Stimulated activated naive CD4-positive, alpha-beta T cell (primary cell): Measurements from ENCODE around the gene ARIH1.
"Not testable (repeated sequence)": the region's sequence is repeated elsewhere in the genome, so short reads cannot be mapped to it uniquely, and the experiment has no call there.

Source experiments
- DNase-seq, 6 experiments: peaks; one replicate each; lab custom pipeline; 2025; lab: John Stamatoyannopoulos, UW

The ARIH1 gene

DNA sequence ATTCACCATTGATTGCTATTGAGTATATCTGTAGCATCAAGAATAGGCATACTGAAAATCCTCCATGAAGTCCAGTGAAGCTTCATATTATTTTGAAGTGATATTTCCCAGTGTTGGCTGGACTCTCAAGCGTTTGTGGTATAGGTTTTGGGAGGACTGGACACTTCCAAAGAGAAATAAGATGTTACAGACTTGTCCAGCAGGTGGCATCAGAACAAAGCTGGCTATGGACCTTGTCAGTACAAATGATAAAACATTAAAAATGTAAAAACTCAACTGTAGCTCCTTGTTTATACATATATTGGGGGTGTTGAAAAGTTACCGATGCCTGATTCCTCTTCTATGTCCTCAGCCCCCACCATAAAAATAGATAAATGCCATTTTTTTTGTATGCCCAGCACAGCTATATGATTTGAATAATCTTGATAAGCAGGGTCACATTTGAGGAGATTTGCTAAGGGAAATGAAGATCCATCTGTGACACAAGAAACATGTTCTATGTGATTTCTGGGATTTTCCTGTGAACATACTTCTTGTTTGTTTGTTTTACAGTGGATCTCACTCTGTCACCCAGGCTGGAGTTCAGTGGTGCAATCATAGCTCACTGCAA is 125.8 kb downstream of the ARIH1 start:
- peak in 2 of 6 experiments; percentile 15 to 23 for DNase-seq

DNA sequence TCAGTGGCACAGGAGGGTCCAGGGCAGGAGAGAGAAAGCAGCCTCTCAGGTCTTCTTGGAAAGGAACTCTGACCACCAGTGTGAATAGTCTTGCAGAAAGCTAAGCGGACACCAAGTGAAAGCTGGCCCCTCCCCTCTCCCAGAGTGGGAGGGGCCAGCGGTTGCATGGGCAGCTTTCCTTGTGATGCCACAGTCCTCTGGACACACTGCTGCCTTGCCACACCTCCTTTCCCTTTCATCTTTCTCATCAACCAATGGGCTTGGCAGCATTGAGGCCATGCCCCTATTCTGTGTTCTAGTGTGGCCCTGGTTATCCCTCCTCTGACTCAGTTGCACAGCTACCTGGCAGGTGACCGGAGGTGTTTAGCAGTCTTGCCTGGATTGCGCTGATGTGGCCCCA is 130.7 kb downstream of the ARIH1 start:
- no peak for DNase-seq

DNA sequence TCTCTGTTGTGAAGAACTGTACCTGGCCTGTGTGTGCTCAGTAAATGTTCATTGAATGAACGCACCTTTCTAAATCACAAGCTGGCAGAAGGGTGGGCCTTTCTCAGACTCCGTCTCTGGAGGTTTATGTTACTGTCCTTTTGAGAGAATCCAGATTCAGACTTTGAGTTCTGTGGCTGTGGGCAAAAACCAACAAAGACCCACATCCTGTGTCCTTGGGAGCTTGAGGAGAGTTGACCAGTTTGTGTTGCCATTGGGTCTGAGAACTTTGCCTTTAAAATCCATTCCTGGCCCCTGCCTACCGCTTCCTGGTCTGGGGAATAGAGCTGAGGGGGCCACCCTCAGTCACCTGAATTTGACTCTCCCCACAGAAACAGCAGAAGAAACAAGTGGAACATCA is 134.0 kb downstream of the ARIH1 start:
- DNase-seq, result not testable (repeated sequence)

DNA sequence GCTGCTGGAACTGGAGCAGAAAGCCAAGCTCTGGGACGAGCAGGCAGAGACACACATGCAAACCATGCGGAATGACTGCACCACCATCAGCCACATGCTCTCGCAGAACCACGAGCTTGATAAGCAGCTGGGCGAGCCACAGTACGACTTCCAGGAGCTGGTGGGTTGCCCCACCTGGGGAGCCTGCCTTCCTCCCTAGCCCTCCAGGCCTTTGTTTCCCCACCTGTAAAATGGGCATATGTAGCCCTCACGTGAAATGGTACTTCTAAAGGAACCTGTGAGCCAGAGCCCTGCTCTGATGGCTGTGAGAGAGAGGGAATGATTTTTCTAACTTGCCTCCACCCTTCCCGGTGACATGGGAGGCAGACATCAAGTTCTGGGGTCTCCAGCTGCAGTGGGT is 135.7 kb downstream of the ARIH1 start:
- DNase-seq, result no peak

DNA sequence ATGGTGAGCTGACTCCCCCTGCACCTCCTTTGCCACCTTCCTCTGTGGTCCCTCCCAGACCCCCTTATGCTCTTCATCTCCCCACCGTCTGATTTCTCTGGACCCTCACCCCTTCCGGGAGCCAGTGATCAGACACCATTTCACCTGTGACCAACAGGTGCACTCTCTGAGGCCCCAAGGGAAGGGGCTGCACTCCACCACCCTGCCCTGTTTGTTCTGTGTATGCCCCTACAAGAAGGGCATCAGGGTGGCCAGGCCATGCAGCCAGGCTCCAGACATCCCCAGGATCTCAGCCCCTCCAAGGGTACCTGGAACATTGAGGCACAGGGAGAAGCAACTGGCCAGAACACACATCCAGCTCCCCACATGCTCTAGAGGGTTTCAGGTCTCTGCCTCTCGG is 138.2 kb downstream of the ARIH1 start:
- not testable (repeated sequence) for DNase-seq

DNA sequence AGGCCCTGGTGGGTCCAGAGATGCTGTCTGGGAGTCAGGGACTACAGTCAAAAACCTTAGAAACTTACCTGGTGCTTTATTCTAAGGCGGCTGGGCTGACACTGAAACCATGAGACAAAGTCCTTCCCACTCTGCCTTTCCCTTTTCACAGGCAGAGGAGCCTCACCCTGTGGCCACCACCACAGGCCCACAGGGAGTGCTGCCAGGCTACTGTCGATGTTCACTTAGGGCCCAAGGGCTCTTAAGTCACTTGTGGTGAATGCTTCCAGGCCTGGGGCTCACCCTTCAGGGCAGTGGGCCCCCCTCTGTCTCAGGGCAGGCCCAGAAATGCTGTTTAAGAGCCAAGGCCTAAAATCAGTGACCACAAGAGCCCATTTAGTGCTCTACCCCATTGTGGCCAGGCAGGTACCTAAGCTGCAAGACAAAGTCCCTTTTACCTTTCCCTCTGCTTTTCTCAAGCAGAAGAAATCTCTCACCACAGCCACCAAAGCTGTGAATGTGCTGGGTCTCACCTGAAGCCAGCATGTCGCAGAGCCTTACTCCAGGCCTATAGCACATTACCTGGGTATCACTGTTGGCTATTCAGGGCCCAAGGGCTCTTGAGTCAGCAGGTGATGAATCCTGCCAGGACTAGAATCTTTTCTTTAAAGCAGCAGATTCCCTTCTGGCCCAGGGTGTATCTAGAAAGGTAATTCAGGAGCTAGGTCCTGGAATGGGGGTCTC is 140.8 kb downstream of the ARIH1 start:
- no peak for DNase-seq

DNA sequence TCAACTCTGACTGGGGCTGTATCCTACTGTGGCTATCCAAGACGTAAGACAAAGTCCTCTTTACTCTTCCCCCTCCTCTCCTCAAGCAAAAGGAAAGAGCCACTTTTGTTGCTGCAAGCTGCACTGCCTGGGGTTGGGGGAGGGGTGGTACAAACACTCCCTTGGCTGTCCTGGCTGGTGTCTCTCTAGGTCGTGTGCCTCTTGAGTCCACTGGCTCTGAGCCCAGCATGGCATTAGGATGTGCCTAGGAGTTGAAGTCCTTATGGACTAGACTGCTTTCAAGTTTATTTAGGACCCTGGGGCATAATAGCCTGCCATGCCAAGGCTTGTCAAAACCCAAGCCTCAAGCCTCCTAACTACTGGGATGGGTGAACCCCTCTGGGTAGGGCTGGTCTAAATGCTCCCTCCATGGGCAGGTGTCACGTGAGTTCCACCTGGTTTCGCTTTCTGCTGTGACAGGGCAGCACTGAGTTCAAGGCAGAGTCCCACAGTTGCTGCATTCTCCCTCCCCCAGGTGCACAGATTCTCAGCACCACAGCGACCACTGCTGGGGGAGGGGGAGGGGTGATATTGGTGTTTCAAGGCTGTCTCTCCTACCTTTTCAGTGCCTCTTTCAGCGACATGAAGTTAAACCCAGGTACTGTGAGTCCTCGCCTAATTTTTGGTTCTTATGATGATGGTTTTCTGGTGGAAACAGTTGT is 141.6 kb downstream of the ARIH1 start:
- peak in 3 of 6 experiments; percentile 5 to 17 (median 9) for DNase-seq

DNA sequence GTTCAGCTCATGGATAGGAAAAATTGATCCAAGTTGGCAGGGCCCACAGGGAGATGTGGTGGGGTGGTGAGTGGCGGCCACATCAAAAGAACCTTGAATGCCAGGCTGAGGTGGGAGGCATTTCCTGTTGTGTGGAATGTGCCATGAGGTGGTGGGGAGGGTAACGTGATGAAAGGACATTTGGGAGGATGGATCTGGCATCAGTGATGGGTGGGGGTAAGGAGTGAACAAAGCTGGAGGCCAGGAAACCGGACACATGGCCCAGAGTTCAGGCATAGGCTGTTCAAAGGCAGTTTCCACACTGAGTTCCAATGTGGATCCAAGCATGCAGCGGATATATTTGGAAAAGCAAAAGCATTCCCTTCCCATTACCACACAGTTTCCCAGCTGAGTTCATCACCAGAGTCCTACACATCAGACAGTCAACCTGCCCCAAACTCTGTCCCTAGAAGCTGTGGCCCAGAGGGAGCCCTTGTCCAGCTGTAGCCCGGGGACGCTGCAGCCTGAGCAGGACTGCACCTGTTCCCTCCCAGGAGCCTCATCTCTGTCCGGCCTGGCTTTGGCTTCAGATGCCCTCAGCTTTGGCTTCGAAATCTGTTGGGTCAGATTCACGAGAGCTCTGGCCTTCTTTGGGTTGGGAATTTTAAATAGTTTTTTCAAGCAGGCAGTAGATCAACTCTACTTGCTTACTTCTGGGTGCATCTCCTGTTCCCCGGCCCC is 142.5 kb downstream of the ARIH1 start:
- no peak for DNase-seq

DNA sequence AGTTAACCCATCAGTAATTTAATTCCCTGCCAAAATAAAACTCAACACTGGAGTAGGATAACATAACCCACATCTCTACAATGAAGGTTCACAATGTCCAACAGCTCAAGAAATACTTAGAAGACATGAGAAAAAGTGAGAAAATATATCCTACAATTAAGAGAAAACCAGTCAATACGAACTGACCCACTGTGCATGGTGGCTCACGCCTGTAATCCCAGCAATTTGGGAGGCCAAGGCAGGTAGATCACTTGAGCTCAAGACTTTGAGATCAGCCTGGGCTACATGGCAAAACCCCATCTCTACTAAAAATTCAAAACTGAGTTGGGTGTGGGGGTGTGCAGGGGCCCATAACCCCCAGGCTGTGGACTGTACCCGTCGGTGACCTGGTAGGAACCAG is 149.7 kb downstream of the ARIH1 start:
- DNase-seq, result not testable (repeated sequence)

DNA sequence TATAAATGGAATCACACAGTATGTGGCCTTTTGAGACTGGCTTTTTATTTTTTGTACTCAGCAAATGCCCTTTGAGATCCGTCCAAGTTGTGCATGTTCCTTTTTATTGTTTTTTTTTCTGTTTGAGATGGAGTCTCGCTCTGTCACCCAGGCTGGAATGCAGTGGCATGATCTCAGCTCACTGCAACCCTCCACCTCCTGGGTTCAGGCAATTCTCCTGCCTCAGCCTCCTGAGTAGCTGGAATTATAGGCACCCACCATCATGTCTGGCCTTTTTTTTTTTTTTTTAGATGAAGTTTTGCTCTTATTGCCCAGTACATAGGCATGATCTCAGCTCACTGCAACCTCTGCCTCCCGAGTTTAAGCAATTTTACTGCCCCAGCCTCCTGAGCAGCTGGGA is 152.0 kb downstream of the ARIH1 start:
- DNase-seq, result not testable (repeated sequence)

DNA sequence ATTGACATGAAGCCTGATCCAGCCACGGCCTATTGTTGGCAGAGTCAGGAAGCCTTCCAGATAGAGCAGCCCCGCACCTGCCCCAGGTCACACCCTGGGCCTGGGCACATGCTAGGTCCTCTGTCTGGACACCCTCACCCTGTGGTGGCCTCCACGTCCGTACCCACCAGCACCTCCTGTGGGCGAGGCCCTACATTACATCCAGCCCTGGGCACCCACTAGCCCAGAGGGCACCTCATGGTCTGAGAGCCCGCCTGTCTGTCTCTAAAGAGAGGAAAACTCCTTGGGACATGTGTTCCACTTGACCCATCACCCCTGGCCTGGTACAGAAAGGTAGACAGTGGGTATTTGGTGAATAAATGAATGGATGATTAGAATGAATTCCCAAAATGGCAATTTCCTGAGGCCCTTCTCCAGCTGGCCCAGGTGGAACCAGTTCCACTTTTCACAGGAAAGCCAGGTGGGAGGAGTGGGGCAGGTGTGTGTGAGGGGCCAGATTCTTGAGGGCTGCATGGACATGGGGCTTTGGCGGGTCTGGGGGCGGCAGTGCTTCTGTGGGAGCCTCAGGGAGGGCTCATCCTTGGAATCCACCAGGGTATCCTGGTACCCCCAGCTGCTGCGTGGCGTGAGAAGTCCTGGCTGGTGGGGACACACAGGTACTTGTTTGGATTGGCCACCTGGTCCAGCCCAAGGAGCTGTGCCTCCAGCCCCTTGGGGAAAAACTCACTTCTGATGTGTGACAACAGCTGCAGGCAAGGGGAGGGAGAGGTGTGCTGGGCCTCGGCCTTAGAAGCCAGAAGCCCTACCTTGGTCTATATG is 154.3 kb downstream of the ARIH1 start:
- DNase-seq, result not testable (repeated sequence)

DNA sequence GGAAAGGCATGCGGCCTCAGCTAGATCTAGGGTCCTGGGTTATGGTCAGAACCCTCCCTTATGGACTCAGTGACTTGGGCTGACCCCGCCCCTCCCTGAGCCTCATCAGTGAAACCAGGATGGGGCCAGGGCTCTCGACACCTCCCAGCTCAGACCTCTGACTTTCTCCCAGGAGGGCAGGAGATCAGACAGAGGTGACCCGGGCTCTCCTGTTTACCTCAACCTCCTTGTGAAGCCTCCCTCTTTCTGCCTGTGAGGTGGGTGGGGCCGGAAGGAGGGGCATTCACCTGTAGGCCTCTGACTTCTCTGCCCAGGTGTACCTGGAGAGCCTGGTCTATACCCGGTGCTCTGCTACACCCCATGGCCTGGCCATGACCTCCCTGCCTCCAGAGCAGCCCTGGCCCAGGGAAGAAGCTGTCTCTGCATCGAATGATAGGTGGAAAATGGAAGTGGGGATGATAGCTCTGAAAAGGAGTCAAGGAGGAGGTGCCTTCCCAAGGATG is 155.0 kb downstream of the ARIH1 start:
- not testable (repeated sequence) for DNase-seq

DNA sequence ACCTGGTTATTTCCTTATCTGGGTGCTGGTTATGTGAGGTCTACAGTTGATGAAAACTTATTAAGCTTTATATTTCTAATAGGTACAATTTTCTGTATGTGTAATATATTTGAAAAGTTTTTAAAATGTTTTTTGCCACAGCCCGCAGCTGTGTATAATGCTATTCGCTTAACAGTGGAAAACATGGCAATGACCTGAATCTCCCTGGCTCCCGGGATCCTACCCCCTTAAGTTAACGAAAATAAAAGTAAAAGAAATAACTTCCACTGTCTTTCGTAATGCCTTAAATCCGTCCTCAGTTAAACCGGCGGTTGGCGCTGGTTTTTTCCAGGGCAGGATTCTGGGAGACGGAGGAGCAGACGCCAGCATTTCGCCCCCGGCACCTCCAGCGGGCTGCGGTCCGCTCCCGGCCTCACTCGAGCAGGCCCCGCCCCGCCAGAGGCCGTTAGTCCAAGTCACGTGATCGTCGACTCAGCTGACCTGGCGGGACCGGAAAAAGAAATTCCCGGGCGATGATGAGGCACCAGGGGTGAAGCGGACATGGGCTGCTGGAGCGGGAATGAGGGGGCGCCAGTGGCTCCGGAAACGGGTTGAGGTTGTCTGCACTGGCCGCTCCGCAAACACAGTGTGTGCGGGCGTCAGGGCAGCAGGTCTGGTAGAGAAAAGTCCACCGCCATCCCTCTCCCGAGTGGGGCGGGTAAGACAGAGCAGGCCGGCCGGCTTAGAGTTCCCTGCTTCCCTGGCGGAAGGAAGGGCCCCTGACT is 162.6 kb downstream of the ARIH1 start:
- not testable (repeated sequence) for DNase-seq

DNA sequence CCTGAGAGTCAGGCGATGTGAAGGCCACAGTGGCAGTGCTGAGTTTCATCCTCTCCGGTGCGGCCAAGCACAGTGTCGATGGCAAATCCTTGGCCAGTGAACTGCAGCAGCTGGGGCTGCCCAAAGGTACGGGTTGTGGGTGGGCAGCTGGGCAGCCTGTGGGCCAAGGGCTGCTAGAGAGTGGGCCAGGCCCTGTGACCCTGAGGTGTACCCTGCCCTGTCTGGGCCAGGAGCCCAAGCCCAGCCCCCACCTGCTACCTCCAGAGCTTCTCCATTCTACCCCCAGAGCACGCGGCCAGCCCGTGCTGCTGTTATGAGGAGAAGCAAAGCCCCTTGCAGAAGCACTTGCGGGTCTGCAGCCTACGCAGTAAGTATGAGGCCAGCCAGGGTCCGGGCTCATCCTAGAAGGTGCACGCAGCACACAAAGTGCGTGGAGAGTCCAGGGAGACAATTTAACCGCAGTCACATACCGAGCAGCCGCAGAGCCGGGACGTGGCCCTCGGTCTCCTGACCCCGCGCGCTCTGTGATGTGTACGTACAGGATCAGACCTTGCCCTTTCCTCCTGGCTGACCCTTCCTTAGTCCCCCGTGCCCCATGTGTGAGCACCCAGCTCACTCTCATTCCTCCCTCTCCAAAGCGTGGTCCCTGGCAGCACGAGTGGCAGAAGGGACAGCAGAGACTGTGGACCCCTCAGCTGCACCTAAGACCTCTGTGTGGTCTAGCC is 165.8 kb downstream of the ARIH1 start:
- not testable (repeated sequence) for DNase-seq

DNA sequence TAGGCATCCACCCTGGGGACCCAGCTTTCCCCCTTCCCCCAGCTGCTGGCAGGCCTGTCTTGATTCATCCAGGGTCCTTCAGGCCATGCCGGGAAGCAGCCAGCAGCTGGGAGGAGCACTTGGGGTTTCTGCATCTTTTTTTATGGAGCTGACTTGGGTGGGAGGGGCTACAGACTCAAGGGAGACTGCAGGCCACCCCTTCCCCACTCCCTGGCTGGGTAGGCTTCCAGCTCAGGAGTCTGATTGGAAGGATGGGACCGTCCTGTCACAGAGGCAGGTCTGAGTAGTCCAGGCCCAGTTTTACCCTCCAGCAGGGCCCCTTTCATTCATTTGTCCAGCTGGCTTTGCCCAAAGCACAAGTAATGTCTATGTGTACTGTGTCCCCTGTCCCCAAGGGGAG is 168.1 kb downstream of the ARIH1 start:
- not testable (repeated sequence) for DNase-seq

DNA sequence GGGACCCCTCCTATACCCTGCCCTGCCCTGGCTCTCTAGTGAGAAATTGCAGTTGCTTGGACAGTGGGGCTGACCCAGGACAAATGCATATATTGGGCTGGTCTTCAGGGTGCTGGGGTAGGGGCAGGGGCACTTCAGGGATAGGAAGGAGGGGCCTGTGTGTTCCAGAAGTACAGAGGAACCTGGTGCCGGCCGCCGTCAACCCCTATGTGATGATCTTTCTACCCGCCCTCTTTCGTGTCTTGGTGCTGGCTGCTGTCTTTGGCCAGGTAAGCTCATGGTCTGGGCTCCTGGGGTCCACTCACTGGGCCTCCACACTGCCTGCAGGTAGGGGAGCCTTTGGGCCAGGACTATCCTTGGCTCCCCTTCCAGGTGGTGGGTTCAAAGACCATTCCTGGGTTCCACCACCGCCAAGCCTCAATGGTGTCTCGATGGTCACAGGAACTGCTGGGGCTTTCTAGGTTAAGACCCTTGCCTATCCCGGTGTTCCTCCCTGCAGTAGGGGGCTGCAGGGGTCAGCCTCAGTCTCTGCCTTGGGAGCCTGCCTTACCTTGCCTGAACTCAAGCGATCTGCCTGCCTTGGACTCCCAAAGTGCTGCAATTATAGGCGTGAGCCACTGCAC is 174.6 kb downstream of the ARIH1 start:
- not testable (repeated sequence) for DNase-seq
